ENCODE measurements around the gene G3BP2.

GRCh38 chr4:75623026-75623425 is 50.2 kb downstream of the G3BP2 start:
- TF ChIP-seq L3MBTL2 (conservative IDR thresholded peaks at IDR 0.05) (no peak), BHLHE40 (IDR thresholded peaks at IDR 0.05; ENCODE audit: borderline replicate concordance) (no peak), NFRKB (IDR thresholded peaks at IDR 0.05) (no peak), FOXM1 (IDR thresholded peaks at IDR 0.05; ENCODE audit: borderline replicate concordance) (no peak), HDGF (IDR thresholded peaks at IDR 0.05; ENCODE audit: borderline replicate concordance) (no peak), SP1 (IDR thresholded peaks at IDR 0.05) (no peak), ELF4 (IDR thresholded peaks at IDR 0.05) (no peak), TARDBP (IDR thresholded peaks at IDR 0.05) (no peak), FOXK2 (IDR thresholded peaks at IDR 0.05) (no peak), ARNT (IDR thresholded peaks at IDR 0.05) (no peak), ZNF384 (IDR thresholded peaks at IDR 0.05) (no peak), FOXA1 (IDR thresholded peaks at IDR 0.05) (no peak), LEF1 (IDR thresholded peaks at IDR 0.05; ENCODE audit: borderline replicate concordance) (no peak)
